ENCODE results near the gene BPIFB6.

The BPIFB6 gene

GRCh38 chr20:33008336-33009213 lies 22.9 kb upstream of the BPIFB6 start:
- peaks cover 8% of the 10 kb centered on the region for H3K4me1 Mint-ChIP-seq (ENCODE audit: low read depth)
- H3K27me3 Mint-ChIP-seq: no peaks in the 10 kb centered on the region
- DNase-seq: no peak
- no peak overlapping the region for H3K27ac Mint-ChIP-seq
- H3K4me3 Mint-ChIP-seq: no peak overlapping the region
- H3K9me3 Mint-ChIP-seq: peaks cover 3% of the 10 kb centered on the region
- no peaks in the 10 kb centered on the region for H3K36me3 Mint-ChIP-seq (ENCODE audit: low read depth)

DNA sequence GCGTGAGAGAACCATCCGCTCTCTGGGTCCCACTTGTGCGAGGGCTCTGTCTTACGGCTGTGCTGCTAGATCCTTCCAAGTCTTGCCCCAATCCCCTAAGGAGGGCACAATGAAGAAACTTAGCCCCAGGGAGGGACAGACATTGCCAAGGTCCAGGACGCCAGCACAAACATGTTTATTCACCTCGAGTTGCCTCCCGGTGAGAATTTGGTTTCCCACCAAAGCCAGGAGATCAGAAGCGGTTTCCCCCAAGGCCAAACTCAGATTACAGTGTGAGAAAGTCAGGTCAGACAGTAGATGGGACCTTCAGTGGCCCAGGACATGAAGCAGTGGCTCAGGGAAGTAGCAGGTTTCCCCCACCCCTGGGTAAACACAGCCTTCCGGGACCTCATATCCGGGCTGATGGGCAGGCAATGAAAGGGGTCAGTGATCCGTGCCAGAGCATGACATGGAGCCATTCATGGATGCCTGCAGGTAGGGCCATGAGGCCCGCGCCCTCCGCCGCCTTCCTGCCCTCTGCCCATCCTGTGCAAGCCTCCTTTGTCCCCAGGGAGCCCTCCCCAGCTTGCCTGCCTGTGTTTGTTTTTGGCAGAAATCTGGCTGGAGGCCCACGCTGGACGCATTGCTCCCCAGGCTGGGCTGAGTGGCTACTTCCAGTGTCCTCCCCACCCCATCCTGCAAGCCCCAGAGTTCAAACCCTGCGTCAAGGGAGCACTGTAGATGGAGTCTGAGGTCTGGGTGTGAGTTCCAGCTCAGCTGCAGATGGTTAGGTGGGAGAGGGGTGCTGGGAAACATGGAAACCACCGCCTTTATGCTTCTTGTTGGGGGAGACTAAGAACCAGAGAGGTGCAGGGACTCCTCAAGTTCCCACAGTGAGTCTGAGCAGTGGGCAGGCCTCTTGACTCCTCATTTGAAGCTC lies 22.0 kb upstream of the BPIFB6 start:
- Mint-ChIP-seq H3K27me3 (no peaks in the 10 kb centered on the region), H3K36me3 (ENCODE audit: low read depth) (no peaks in the 10 kb centered on the region), H3K4me3 (no peak overlapping the region), H3K4me1 (ENCODE audit: low read depth) (peaks cover 6% of the 10 kb centered on the region), H3K9me3 (peaks cover 3% of the 10 kb centered on the region), H3K27ac (no peak overlapping the region)
- DNase-seq: no peak

DNA sequence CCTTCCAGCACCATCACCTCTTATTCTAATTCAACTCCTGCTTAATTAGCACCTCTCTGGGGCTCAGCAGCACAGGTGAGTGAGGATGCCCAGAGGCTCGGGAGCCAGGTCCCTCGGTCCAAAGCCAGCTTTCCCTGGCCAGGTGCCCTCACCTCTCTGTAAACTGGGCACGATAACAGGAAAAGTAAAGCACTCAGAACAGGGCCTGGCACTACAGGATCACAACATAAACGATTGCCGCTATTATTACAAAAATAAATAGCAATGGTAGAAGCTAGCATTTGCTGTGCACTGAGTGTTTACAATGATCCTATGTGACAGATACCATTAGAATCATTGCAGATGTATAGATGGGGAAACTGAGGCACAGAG lies 21.3 kb upstream of the BPIFB6 start:
- no peak overlapping the region for H3K4me3 Mint-ChIP-seq
- peaks cover 3% of the 10 kb centered on the region for H3K4me1 Mint-ChIP-seq (ENCODE audit: low read depth)
- no peak overlapping the region for H3K27ac Mint-ChIP-seq
- H3K9me3 Mint-ChIP-seq: peaks cover 2% of the 10 kb centered on the region
- DNase-seq: no peak
- H3K36me3 Mint-ChIP-seq (ENCODE audit: low read depth): no peaks in the 10 kb centered on the region
- H3K27me3 Mint-ChIP-seq: no peaks in the 10 kb centered on the region

GRCh38 chr20:33010674-33011449 lies 20.6 kb upstream of the BPIFB6 start:
- no peak overlapping the region for H3K27ac Mint-ChIP-seq
- no peaks in the 10 kb centered on the region for H3K36me3 Mint-ChIP-seq (ENCODE audit: low read depth)
- H3K4me1 Mint-ChIP-seq (ENCODE audit: low read depth): no peaks in the 10 kb centered on the region
- H3K27me3 Mint-ChIP-seq: no peaks in the 10 kb centered on the region
- no peaks in the 10 kb centered on the region for H3K9me3 Mint-ChIP-seq
- no peak for DNase-seq
- no peak overlapping the region for H3K4me3 Mint-ChIP-seq

DNA sequence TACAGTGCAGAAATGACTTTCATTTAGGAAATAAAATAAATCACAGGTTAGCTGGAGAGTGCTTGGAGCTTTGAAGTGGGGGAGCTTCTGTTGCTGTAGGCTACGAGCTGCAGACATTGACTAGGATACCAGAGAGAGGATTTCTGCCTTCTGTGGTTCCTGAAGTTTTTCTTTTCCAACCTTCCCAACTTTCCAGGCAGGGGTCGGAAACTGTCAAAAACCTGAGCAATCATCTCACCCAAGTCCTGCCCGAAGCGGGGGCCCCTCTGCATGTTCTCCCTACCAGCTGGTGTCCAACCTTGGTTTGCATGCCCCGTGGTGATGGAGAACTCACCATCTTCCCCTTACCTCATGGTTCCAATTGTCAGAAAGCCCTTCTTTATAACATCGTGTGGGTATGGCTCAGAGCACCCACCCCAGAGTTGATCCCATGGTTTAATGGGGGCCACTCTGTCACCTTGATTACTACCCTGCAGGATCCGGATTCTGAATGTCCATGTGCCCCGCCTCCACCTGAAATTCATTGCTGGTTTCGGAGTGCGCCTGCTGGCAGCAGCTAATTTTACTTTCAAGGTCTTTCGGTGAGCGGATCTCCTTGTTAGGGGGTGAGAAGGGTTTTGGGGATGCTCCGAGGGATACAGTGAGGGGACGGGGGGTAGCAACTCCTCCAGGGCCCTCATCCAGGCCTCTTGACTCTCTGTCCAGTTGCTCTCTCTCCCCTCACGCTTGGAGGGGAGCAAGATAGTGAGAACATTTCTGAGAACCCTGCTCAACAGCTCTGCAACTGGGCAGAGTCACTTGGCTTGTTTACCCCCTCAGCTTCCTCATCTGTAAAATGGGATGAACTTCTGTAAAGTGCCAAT lies 18.9 kb upstream of the BPIFB6 start:
- no peak overlapping the region for H3K4me3 Mint-ChIP-seq
- no peaks in the 10 kb centered on the region for H3K9me3 Mint-ChIP-seq
- peaks cover 3% of the 10 kb centered on the region for H3K4me1 Mint-ChIP-seq (ENCODE audit: low read depth)
- no peaks in the 10 kb centered on the region for H3K27me3 Mint-ChIP-seq
- no peak overlapping the region for H3K27ac Mint-ChIP-seq
- DNase-seq: no peak
- H3K36me3 Mint-ChIP-seq (ENCODE audit: low read depth): no peaks in the 10 kb centered on the region

DNA sequence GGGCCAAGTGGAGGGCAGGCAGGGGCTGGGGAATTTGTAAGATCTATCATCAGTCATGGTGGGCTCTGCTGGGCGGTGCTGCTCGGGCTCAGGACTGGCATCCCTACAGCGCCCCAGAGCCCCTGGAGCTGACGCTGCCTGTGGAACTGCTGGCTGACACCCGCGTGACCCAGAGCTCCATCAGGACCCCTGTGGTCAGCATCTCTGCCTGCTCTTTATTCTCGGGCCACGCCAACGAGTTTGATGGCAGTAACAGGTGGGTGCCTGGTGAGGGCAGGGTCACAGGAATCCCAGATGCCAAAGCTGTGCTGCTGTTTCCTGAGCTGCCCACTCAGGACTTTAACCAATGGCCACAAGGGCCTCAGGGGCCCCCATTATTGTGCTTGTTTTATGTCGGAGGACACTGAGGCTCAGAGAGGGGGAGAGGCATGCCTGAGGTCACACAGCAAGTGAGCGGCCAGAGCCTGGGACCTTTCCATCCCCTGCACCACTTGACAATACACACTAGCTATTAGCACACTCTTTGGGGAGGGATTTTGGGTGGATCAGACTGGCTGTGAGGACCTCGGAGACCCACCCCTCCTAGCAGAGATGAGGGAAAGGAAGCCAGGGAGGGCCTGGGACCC lies 17.6 kb upstream of the BPIFB6 start:
- H3K4me3 Mint-ChIP-seq: no peak overlapping the region
- no peaks in the 10 kb centered on the region for H3K27me3 Mint-ChIP-seq
- no peaks in the 10 kb centered on the region for H3K36me3 Mint-ChIP-seq (ENCODE audit: low read depth)
- no peaks in the 10 kb centered on the region for H3K9me3 Mint-ChIP-seq
- no peak overlapping the region for H3K27ac Mint-ChIP-seq
- no peak for DNase-seq
- H3K4me1 Mint-ChIP-seq (ENCODE audit: low read depth): peaks cover 3% of the 10 kb centered on the region

- no peaks in the 10 kb centered on the region for H3K9me3 Mint-ChIP-seq
- no peak overlapping the region for H3K27ac Mint-ChIP-seq
- H3K27me3 Mint-ChIP-seq: no peaks in the 10 kb centered on the region
- H3K36me3 Mint-ChIP-seq (ENCODE audit: low read depth): no peaks in the 10 kb centered on the region
- no peak for DNase-seq
- H3K4me1 Mint-ChIP-seq (ENCODE audit: low read depth): peaks cover 3% of the 10 kb centered on the region
- H3K4me3 Mint-ChIP-seq: no peak overlapping the region
These were observed 16.9 kb upstream of the BPIFB6 start for GRCh38 chr20:33014336-33015113.

- no peak for DNase-seq
- H3K36me3 Mint-ChIP-seq (ENCODE audit: low read depth): no peaks in the 10 kb centered on the region
- H3K4me3 Mint-ChIP-seq: no peak overlapping the region
- H3K9me3 Mint-ChIP-seq: no peaks in the 10 kb centered on the region
- H3K4me1 Mint-ChIP-seq (ENCODE audit: low read depth): peaks cover 3% of the 10 kb centered on the region
- no peaks in the 10 kb centered on the region for H3K27me3 Mint-ChIP-seq
- no peak overlapping the region for H3K27ac Mint-ChIP-seq
These were observed 16.3 kb upstream of the BPIFB6 start for GRCh38 chr20:33015114-33015484.

- Mint-ChIP-seq H3K27me3 (no peaks in the 10 kb centered on the region), H3K4me1 (ENCODE audit: low read depth) (peaks cover 3% of the 10 kb centered on the region), H3K4me3 (no peak overlapping the region), H3K27ac (no peak overlapping the region), H3K9me3 (no peaks in the 10 kb centered on the region), H3K36me3 (ENCODE audit: low read depth) (no peaks in the 10 kb centered on the region)
- DNase-seq: no peak
These were observed 15.5 kb upstream of the BPIFB6 start for GRCh38 chr20:33015700-33016580.

DNA sequence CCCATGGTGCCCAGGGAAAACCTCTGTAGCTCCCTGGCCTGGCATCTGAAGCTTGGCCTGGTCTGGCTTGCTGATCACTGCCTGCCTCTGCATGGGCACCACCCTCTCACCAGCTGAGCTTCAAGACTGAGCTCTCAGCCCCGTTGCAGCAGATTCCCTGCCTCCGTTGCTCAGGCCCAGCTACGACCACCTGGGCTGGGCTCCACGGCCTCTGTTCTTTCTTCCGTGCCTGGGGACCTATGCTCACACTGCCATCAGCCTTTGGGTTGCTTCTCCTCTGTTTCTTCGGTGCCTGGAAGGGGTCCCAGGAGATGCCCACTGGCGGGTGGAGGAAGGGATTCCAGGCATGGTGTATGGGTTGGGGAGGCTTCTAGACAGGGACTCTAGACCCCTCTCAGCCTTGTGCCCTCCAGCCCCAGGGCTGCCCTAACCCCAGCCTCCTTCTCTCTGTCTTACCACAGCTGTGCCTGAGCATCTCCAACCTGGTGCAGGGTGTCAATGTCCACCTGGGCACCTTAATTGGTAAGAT lies 14.8 kb upstream of the BPIFB6 start:
- no peak for DNase-seq
- no peak overlapping the region for H3K27ac Mint-ChIP-seq
- H3K36me3 Mint-ChIP-seq (ENCODE audit: low read depth): no peaks in the 10 kb centered on the region
- H3K27me3 Mint-ChIP-seq: no peaks in the 10 kb centered on the region
- H3K4me3 Mint-ChIP-seq: no peak overlapping the region
- no peaks in the 10 kb centered on the region for H3K9me3 Mint-ChIP-seq
- peaks cover 3% of the 10 kb centered on the region for H3K4me1 Mint-ChIP-seq (ENCODE audit: low read depth)

DNA sequence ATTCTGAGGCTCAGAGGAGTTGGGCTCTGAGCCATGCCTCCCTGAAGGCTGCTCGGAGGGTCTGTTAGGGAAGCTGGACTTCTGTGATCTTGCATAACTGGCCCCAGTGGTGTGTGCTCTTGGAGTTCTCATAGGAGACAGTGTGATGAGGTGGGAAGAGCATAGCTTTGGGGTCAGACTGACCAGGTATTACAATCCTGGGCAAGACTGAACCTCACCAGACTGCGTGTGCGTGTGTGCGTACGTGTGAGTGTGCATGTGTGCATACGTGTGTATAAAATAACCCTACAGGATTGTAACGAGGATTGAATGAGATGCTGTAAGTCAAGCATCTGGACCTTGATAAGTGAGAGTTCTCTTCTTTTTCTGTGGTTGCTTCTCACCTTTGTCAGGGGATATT lies 13.9 kb upstream of the BPIFB6 start:
- peaks cover 3% of the 10 kb centered on the region for H3K4me1 Mint-ChIP-seq (ENCODE audit: low read depth)
- DNase-seq: no peak
- no peaks in the 10 kb centered on the region for H3K9me3 Mint-ChIP-seq
- H3K36me3 Mint-ChIP-seq (ENCODE audit: low read depth): no peaks in the 10 kb centered on the region
- no peaks in the 10 kb centered on the region for H3K27me3 Mint-ChIP-seq
- no peak overlapping the region for H3K4me3 Mint-ChIP-seq
- H3K27ac Mint-ChIP-seq: no peak overlapping the region
